Vagina (tissue), 2 donors: ENCODE results near the gene PNPLA3.

Experiments used
- CTCF ChIP-seq, 3 experiments: fragments of 450-650 bp in 2 of 3; fragments of 200-600 bp in 1 of 3; sonication (generic) in 1 of 3; IDR thresholded peaks; one replicate each; pipeline ENCODE4 v1.5.1; 2017 to 2019; ENCODE audit warnings: antibody characterized with exemption in 3 of 3, mild to moderate bottlenecking in 2 of 3, moderate library complexity in 2 of 3
- POLR2A ChIP-seq, 2 donors: fragments of 450-650 bp; IDR thresholded peaks; one replicate each; pipeline ENCODE4 v1.6.1; 2017; ENCODE audit warnings: antibody characterized with exemption in 2 of 2, mild to moderate bottlenecking in 2 of 2, moderate library complexity in 2 of 2

GRCh38 chr22:43880541-43880991, 43.0 kb upstream of the PNPLA3 start:
- TF ChIP-seq CTCF (IDR thresholded peaks at IDR 0.05) (no peak), POLR2A (IDR thresholded peaks at IDR 0.05) (no peak)
